H1 (cell line): Measurements from ENCODE around the gene TSSK6.

Source experiments
- EP300 ChIP-seq, 2 experiments: IDR thresholded peaks; 1 replicate in 1 of 2; 2 replicates in 1 of 2; pipeline ENCODE4 v1.6.1; 2011 to 2012; ENCODE audit warnings: low read depth in 2 of 2, low read length in 2 of 2, mild to moderate bottlenecking in 2 of 2, borderline replicate concordance in 1 of 2, inconsistent platforms in 1 of 2, moderate library complexity in 1 of 2
- MAFK ChIP-seq: IDR thresholded peaks from 2 replicates; pipeline ENCODE4 v1.6.1; 2012; ENCODE audit warnings: low read depth, mild to moderate bottlenecking, improper control_type of control experiment, low read length
- POLR2A ChIP-seq, 2 experiments: IDR thresholded peaks; 1 replicate in 1 of 2; 2 replicates in 1 of 2; pipeline ENCODE4 v1.6.1; 2011; ENCODE audit warnings: low read depth in 2 of 2, low read length in 2 of 2, mild to moderate bottlenecking in 2 of 2; ENCODE audit errors: control extremely low read depth in 1 of 2
- POLR2AphosphoS5 ChIP-seq: IDR thresholded peaks from 2 replicates; pipeline ENCODE4 v1.6.1; 2011; ENCODE audit warnings: low read depth, low read length
- SAP30 ChIP-seq: fragments of 300-600 bp; sonication (generic); IDR thresholded peaks from 2 replicates; pipeline ENCODE4 v1.7.1; 2012; ENCODE audit warnings: low read length, moderate library complexity, mild to moderate bottlenecking, inconsistent platforms; ENCODE audit not compliant: insufficient read depth, insufficient replicate concordance
- TF ChIP-seq, protein P1 (sequence below): IDR thresholded peaks from 2 replicates; pipeline ENCODE4 v1.6.1; 2011; ENCODE audit warnings: low read depth, mild to moderate bottlenecking, low read length; ENCODE audit not compliant: insufficient read depth
- TF ChIP-seq, protein P2 (sequence below): IDR thresholded peaks from 2 replicates; pipeline ENCODE4 v1.6.1; 2011; ENCODE audit warnings: low read length, improper control_type of control experiment
- TF ChIP-seq, protein P3 (sequence below), 3 experiments: IDR thresholded peaks; 1 replicate in 2 of 3; 2 replicates in 1 of 3; pipeline versions ENCODE4 v1.5.1 to v1.6.1; 2011; ENCODE audit warnings: low read length in 3 of 3, mild to moderate bottlenecking in 3 of 3, inconsistent platforms in 2 of 3, low read depth in 1 of 3, moderate library complexity in 1 of 3; ENCODE audit not compliant: insufficient read depth in 1 of 3; ENCODE audit errors: control extremely low read depth in 1 of 3

DNA sequence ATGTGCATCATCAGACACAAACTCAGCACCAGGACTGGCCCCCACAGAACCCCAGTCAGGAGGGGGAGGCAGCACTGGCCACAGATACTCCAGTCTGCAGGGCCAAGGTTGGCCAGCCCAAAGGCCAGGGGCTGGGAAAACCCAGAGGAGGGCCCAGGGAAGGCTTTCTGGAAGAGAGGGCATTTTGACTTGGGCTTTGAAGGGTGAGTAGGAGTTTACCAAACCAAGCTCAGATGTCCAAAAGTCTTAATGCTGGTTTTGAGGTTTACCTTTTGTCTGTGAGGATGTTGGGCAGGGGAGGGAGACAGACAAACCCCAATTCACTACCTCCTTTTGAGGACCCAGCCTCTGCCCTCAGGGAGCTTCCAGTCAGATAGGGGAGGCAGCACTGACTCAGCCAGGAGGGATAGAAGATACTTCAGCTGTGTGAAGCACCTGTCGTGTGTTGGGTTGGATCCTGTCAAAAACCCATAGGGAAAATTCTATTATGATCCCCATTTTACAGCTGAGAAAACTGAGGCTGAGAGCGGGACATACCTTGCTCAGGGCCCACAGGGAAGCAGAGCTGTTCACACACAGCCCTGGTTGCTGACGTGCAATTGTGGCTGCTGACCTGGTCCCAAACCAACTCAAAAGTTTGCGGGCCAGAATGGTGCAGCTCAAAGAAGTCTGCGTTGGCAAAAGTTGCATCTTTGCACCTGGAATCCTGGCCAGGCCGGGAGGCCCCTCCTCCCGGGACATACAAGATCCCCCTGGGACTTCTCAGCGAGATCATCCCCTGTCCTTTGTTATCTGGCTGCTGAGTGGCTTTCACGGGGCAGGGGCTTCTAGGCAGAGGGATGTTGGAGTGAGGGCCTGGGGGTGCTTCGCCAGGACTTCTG, 35.9 kb upstream of the TSSK6 start:
- TF ChIP-seq, protein P1, sequence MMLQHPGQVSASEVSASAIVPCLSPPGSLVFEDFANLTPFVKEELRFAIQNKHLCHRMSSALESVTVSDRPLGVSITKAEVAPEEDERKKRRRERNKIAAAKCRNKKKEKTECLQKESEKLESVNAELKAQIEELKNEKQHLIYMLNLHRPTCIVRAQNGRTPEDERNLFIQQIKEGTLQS: no peak
- TF ChIP-seq POLR2A (IDR thresholded peaks at IDR 0.05; ENCODE audit: control extremely low read depth in 1 of 2, low read depth in 2 of 2, low read length in 2 of 2) (no peak), EP300 (IDR thresholded peaks at IDR 0.05; ENCODE audit: borderline replicate concordance in 1 of 2, low read depth in 2 of 2, low read length in 2 of 2) (no peak), POLR2AphosphoS5 (no peak), MAFK (no peak), SAP30 (no peak)
- TF ChIP-seq, protein P2, sequence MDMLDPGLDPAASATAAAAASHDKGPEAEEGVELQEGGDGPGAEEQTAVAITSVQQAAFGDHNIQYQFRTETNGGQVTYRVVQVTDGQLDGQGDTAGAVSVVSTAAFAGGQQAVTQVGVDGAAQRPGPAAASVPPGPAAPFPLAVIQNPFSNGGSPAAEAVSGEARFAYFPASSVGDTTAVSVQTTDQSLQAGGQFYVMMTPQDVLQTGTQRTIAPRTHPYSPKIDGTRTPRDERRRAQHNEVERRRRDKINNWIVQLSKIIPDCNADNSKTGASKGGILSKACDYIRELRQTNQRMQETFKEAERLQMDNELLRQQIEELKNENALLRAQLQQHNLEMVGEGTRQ: no peak
- TF ChIP-seq, protein P3, sequence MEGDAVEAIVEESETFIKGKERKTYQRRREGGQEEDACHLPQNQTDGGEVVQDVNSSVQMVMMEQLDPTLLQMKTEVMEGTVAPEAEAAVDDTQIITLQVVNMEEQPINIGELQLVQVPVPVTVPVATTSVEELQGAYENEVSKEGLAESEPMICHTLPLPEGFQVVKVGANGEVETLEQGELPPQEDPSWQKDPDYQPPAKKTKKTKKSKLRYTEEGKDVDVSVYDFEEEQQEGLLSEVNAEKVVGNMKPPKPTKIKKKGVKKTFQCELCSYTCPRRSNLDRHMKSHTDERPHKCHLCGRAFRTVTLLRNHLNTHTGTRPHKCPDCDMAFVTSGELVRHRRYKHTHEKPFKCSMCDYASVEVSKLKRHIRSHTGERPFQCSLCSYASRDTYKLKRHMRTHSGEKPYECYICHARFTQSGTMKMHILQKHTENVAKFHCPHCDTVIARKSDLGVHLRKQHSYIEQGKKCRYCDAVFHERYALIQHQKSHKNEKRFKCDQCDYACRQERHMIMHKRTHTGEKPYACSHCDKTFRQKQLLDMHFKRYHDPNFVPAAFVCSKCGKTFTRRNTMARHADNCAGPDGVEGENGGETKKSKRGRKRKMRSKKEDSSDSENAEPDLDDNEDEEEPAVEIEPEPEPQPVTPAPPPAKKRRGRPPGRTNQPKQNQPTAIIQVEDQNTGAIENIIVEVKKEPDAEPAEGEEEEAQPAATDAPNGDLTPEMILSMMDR (IDR thresholded peaks at IDR 0.05; ENCODE audit: control extremely low read depth in 1 of 3, insufficient read depth in 1 of 3, low read depth in 1 of 3, low read length in 3 of 3): no peak
